GM12875 (cell line): ENCODE results near the gene HPS6.
"Not testable (repeated sequence)": the region's sequence is repeated elsewhere in the genome, so short reads cannot be mapped to it uniquely, and the experiment has no call there.

ENCODE experiments used
- H3K4me3 ChIP-seq: one replicate; pipeline ENCODE4 v1.5.1; 2011; ENCODE audit warnings: low read depth, low read length, control low read depth
- CTCF ChIP-seq: IDR thresholded peaks from 2 replicates; pipeline ENCODE4 v1.5.1; 2011; ENCODE audit warnings: low read depth, mild to moderate bottlenecking, control low read depth, inconsistent platforms, low read length, moderate library complexity, borderline replicate concordance; ENCODE audit not compliant: insufficient read depth

HPS6 gene

DNA sequence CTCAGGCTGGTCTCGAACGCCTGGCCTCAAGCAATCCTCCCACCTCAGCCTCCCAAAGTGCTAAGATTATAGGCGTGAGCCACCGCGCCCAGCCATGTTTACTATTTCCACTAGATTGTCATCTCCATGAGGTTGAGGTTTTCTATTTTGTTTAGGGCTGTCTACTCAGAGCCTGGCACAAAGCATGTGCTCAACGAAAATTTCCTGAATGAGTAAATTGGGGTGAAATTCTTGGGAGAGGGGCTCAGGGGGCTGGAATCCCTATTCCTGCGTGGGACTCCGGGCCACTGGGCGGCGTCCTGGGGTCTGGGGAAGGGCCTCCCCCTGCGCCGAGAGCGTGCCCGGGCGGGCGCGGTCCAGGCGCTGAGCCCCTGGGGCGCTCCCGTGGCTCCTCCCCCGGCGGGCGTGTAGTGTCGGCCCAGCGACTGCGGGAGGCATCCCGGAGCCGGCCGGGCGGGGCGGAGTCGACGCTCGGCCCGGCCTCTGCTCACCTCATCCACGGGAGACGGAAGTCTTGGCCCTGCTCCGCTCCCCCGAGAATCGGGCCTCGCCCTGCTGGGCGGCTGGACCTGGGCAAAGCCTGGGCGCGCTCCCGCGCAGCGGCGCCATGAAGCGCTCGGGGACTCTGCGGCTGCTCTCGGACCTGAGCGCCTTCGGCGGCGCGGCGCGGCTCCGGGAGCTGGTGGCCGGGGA lies at the start of gene HPS6:
Gene HPS6, plus strand, starts transcription at position 482 of the 693 bp plus-strand sequence. Its CDS starts 126 bp downstream, at position 608.
- no peak for TF ChIP-seq CTCF
- H3K4me3 ChIP-seq = peak within 1 kb of the TSS; percentile 80

DNA sequence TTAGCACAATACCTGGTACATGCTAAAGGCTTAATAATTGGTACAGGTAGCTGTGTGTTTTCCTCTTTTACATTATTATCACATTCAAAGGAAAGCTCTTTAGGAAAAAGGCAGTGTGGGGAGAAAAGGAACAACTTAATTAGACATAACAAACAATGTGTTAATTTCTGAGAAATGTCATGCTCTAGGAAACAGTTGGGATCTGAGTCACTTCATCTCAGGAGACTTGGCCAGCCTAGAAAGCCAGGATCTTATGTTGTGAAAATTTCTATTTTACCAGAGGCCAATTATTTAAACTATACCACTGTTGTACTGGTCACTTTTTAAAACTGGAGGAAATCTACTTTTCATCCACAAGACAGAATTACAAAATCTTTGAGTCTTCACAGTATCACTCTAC lies 48.7 kb upstream of the HPS6 start:
- H3K4me3 ChIP-seq = no peak overlapping the region
- TF ChIP-seq CTCF = no peak

DNA sequence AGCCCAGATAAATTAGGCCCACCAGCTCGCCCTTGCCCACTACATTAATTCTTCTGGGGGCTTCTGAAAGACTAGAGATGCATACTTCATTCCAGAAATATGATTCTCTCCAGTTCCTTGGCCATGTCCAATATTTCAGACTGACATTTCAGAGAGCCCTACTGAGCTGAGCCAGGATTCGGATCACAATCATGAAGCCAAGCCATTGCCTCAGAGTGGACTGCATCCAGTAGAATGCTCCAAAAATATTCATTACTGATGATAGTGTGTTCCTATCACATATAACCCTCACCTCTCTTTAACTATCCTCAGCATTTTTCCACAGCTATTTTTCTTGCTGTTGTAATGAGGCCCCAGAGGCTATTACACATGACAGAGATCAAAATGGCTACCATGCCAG lies 47.9 kb upstream of the HPS6 start:
- H3K4me3 ChIP-seq = no peak overlapping the region
- TF ChIP-seq CTCF = no peak

DNA sequence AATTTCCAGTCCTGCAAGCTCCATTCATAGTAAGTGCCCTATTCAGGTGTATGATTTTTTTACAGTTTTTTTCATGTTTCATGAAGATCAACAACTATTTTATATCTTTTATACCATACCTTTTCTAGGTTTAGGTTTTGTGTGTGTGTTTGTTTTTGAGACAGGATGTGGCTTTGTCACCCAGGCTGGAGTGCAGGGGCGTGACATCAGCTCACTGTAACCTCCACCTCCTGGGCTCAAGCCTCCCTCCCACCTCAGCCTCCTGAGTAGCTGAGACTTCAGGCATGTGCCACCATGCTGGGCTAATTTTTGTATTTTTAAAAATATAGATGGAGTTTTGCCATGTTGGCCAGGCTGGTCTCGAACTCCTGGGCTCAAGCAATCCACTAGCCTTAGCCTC lies 44.2 kb upstream of the HPS6 start:
- TF ChIP-seq CTCF = no peak
- H3K4me3 ChIP-seq = no peak overlapping the region

DNA sequence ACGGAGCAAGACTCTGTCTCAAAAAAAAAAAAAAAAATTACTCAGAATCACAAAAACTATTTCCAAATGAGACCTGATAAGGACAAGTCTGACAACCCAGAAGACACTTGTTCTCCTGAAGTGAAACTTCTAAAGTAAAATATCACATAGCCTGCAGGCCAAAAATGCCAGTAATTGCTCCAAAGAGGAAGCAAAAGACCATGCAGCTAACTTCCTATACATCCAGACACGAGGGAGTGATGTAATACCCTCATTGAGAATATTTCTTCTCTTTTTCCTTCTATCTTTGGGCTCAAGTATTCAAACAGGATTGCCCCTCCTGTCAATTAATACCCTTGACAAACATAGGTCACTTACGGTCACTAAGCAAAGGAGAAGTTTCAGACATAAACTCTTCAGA lies 40.4 kb upstream of the HPS6 start:
- no peak for TF ChIP-seq CTCF
- no peak overlapping the region for H3K4me3 ChIP-seq

DNA sequence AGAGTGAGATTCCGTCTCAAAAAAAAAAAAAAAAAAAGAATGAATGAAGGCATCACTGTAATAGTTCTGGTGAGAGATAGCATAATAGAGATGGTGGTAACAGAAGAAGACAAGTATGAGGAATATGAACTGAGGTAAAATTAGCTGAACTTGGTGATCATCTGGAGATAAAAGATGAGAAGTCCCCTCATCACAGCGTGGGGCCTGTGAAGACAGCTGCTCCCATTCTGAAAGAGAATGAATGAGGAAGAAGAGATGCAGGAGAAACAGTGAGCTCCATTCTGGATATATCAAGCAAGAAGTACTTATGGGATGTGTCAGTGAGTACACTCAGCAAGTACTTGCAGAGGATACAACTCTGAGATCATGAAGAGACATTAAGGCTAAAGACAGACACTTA lies 37.9 kb upstream of the HPS6 start:
- no peak overlapping the region for H3K4me3 ChIP-seq
- TF ChIP-seq CTCF = no peak

GRCh38 chr10:102033787-102034186 lies 31.4 kb upstream of the HPS6 start:
- H3K4me3 ChIP-seq = no peak overlapping the region

GRCh38 chr10:102035807-102036206 lies 29.3 kb upstream of the HPS6 start:
- not testable (repeated sequence) for H3K4me3 ChIP-seq

More at GRCh38 chr10:102033787-102034186, 31.4 kb upstream of the HPS6 start:
- TF ChIP-seq CTCF = no peak
